GM18909 (cell line): Measurements from ENCODE around the gene DSP.

Experiments
- ATAC-seq: cut with Tn5 transposase; IDR thresholded peaks from one replicate; pipeline ENCODE4 v1.9.1; 2021; ENCODE audit warnings: mild to moderate bottlenecking; ENCODE audit not compliant: unreplicated experiment, poor library complexity

DSP gene

GRCh38 chr6:7589949-7590917, 48.8 kb downstream of the DSP start, which contains the start of gene SNRNP48:
Gene SNRNP48, plus strand, starts transcription at chr6:7590198. Its CDS starts 60 bp downstream, at chr6:7590258.
- ATAC-seq: peak; percentile 100

- ATAC-seq: no peak
Measured at GRCh38 chr6:7590918-7591302, 49.4 kb downstream of the DSP start.

- no peak for ATAC-seq
Measured at GRCh38 chr6:7591770-7592169, 50.3 kb downstream of the DSP start.

GRCh38 chr6:7593229-7593628, 51.8 kb downstream of the DSP start:
- ATAC-seq: no peak

GRCh38 chr6:7594579-7595125, 53.2 kb downstream of the DSP start:
- no peak for ATAC-seq

GRCh38 chr6:7604003-7604402, 62.5 kb downstream of the DSP start:
- ATAC-seq: no peak

GRCh38 chr6:7604506-7604905, 63.0 kb downstream of the DSP start:
- ATAC-seq: no peak

GRCh38 chr6:7615611-7616383, 74.3 kb downstream of the DSP start:
- no peak for ATAC-seq

- peak; percentile 67 for ATAC-seq
Measured at GRCh38 chr6:7617801-7618764, 76.6 kb downstream of the DSP start.

GRCh38 chr6:7621761-7622160, 80.3 kb downstream of the DSP start:
- ATAC-seq: no peak

- ATAC-seq: no peak
Measured at GRCh38 chr6:7624796-7625710, 83.6 kb downstream of the DSP start.

GRCh38 chr6:7628479-7628878, 87.0 kb downstream of the DSP start:
- ATAC-seq: no peak

- ATAC-seq: no peak
Measured at GRCh38 chr6:7628909-7629308, 87.4 kb downstream of the DSP start.

- no peak for ATAC-seq
Measured at GRCh38 chr6:7629321-7629720, 87.8 kb downstream of the DSP start.

- no peak for ATAC-seq
Measured at GRCh38 chr6:7630792-7631191, 89.3 kb downstream of the DSP start.

- ATAC-seq: no peak
Measured at GRCh38 chr6:7631466-7631865, 90.0 kb downstream of the DSP start.

- no peak for ATAC-seq
Measured at GRCh38 chr6:7632501-7633290, 91.2 kb downstream of the DSP start.

- no peak for ATAC-seq
Measured at GRCh38 chr6:7633361-7633760, 91.9 kb downstream of the DSP start.
